ENCODE results near the gene TNS1. TPM values are rescaled to one million over a fixed set of nuclear protein-coding genes. Genes with fewer than 3 reads are reported as not detected.

The TNS1 gene
- total and polyA plus RNA-seq, 9 of the 15 experiments (the other 6 are each of a cell fraction or from before 2014, with no cell fraction given): 0.13 to 2.7 (median 0.77) TPM

GRCh38 chr2:217842017-217842416, 160.8 kb downstream of the TNS1 start (continued):
- no peak for TF ChIP-seq MGA (IDR thresholded peaks at IDR 0.05)
- no peak for TF ChIP-seq LCOR (CRISPR knock-in tag; IDR thresholded peaks at IDR 0.05)
- TF ChIP-seq POLR2AphosphoS2 (IDR thresholded peaks at IDR 0.05; ENCODE audit: low read length): no peak
- 0 out of 2 replicates have a peak, but pooled peaks have one; percentile 45 for TF ChIP-seq NBN (IDR thresholded peaks at IDR 0.05; ENCODE audit: low read depth)
- no peak for TF ChIP-seq ZC3H4 (CRISPR knock-in tag; IDR thresholded peaks at IDR 0.05; ENCODE audit: borderline replicate concordance)
- TF ChIP-seq RBM25 (IDR thresholded peaks at IDR 0.05; ENCODE audit: low read depth, low read length, severe bottlenecking): no peak
- TF ChIP-seq SMAD3 (CRISPR knock-in tag; conservative IDR thresholded peaks at IDR 0.05): no peak
- TF ChIP-seq CHAMP1 (IDR thresholded peaks at IDR 0.05): 0 out of 2 replicates have a peak, but pooled peaks have one; percentile 43
- TF ChIP-seq ZNF24 (IDR thresholded peaks at IDR 0.05): no peak
- TF ChIP-seq BDP1 (IDR thresholded peaks at IDR 0.05; ENCODE audit: insufficient read depth, insufficient read length): no peak
- peak; percentile 50; the same call in 1 of the 2 replicates for TF ChIP-seq PKNOX1 (IDR thresholded peaks at IDR 0.05)

Data from K562 (cell line).